Hindlimb muscle (tissue), 1 donor: ENCODE measurements around the gene PHC2. TPM values are rescaled to one million over a fixed set of nuclear protein-coding genes. Genes with fewer than 3 reads are reported as not detected.

Source experiments
- DNase-seq: peaks from one replicate; pipeline ENCODE4 v3.0.0-alpha.2; 2013
- polyA plus RNA-seq: library from polyadenylated mRNA; unstranded; fragments of 120-200 nt; gene quantifications from one replicate; pipeline ENCODE4 v1.2.1, GENCODE V29; 2013; ENCODE audit not compliant: insufficient read length

Gene PHC2, protein sequence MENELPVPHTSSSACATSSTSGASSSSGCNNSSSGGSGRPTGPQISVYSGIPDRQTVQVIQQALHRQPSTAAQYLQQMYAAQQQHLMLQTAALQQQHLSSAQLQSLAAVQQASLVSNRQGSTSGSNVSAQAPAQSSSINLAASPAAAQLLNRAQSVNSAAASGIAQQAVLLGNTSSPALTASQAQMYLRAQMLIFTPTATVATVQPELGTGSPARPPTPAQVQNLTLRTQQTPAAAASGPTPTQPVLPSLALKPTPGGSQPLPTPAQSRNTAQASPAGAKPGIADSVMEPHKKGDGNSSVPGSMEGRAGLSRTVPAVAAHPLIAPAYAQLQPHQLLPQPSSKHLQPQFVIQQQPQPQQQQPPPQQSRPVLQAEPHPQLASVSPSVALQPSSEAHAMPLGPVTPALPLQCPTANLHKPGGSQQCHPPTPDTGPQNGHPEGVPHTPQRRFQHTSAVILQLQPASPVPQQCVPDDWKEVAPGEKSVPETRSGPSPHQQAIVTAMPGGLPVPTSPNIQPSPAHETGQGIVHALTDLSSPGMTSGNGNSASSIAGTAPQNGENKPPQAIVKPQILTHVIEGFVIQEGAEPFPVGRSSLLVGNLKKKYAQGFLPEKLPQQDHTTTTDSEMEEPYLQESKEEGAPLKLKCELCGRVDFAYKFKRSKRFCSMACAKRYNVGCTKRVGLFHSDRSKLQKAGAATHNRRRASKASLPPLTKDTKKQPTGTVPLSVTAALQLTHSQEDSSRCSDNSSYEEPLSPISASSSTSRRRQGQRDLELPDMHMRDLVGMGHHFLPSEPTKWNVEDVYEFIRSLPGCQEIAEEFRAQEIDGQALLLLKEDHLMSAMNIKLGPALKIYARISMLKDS
- 77.9 TPM for polyA plus RNA-seq

DNA sequence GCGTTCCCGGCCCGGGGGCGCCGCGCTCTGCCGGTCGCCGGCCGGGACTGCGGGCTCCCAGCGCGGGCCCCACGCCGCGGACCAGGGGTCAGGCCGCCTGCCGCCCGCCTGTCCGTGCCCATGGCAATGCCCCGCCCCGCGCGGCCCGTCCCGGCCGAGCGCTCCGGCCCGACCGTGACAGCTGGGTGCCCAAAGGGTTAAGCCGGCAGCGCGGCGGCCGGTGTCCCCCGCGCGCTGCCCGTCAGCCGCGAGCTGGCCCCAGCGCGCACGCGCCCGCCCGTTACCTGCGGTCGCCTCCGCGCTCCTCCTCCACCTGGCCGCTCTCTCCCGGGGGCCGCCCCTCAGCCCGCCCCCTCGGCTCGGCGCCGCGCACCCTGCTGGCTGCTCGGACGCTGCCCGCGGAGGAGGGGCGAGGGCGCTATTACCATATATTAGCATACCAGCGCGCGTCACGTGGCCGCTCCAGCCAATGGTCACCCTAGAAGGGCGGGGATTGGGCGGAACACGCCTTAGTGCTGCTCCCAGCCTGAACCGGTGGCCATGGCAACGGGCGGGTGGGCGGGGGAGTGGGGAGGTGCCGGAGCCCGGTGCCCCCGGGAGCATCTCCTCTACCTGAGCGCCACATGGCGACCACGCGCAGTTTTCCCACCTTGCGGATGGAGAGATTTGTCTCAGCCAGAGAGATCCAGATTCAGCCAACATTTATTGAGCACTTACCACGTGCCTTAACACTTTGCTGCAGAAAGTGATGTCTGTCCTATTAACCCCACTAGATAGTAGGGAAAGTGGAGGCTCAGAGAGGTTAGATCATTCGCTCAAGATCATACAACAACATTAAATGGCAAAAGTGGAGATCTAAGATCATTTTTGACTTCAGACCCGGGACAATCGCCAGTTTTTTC, at the start of gene PHC2:
Gene PHC2 (minus strand): TSS at position 404 of the 902 bp plus-strand sequence. CDS start 55,556 bp downstream, outside the sequence.
- DNase-seq = peak; percentile 95

DNA sequence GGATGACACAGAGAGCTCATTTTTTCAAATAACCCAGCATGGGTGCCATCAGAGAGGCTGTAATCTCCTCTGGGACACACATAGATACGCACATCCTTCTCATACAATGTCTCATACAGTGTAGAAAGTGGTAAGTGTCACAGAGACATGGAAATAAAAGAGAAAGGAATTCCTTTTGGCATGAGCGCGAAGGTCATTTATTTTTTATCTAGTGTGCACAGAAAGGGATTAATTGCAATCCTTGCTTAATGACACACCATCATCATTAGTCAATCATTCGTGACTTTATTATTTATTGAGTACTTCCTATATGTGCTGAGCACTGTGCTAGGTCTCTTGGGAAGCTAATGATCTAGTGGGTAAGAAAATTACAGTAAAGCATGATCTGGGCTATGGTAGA, 46.6 kb upstream of the PHC2 start:
- no peak for DNase-seq

DNA sequence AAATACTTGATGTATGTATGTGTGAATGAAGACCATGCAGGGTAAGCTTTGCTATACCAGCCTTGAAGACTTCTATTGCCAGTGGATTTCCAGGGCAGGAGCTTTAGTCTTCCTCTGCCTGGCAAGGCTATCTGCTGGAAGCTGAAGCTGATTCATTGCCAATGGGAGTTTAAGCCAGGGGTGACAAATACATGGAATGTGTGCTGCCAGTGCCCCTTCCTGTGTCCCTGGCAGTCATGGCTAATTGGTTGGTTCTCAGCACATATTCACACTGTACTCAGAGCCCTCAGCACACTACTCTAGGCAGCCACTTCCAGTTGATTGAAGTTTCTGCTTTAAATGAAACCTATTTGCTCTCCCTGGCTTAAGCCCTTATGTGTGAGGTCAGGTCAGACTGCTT, 43.0 kb upstream of the PHC2 start:
- no peak for DNase-seq

DNA sequence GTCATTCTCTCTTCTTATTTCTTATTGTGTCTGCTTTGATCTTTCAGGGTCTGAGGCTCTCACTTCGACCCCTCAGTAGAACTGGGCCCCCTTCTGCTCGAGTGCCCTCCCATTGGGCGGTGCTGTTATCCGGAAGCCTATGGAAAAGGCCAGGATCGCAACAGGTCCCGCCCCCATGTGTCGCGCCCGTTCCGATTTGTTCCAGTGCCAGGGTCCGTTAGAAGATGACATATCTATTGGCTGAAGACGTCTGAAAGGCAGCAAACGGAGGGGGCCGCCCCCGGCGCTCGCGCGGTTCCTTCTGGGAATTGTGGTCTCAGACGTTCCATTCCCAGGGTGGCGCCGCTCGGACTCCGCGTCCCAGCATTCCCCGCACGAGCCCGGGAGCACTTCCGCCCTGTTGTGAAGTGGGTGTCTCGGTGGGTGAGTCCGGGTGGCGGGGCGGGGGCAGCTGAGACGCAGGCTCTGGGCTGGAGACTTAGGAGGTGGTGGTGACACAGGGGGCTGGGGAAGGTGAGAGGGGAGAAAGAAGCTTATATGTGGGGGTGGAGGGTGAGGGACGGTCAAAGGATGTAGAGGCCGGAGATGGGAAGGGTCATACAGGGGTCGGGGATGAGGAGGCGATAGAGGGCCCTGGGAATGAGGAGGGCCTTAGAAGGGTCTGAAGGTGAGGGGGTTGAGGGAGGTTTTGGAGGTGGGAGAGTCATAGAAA, 41.5 kb upstream of the PHC2 start, which contains the start of gene ZSCAN20:
Gene ZSCAN20 (plus strand): TSS at position 377 of the 712 bp plus-strand sequence. CDS start 6,644 bp downstream, outside the sequence.
- peak; percentile 98 for DNase-seq

DNA sequence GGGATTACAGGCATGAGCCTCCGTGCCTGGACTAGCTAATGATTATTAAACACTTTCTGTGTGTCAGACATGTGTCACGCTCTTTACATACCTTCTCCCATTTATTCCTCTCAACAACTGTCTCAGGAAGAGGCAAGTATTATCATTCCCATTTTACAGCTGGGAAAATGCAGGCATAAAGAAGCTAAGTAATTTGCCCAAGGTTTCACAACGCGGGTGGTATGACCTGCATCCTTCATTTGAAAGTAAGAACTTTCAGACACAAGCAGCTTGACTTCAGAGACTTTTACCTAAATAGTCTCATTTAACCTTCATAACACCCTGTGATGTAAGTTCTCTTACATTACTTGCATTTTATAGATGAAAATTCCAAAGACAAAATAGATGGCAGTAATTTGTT, 40.5 kb upstream of the PHC2 start:
- DNase-seq = no peak

DNA sequence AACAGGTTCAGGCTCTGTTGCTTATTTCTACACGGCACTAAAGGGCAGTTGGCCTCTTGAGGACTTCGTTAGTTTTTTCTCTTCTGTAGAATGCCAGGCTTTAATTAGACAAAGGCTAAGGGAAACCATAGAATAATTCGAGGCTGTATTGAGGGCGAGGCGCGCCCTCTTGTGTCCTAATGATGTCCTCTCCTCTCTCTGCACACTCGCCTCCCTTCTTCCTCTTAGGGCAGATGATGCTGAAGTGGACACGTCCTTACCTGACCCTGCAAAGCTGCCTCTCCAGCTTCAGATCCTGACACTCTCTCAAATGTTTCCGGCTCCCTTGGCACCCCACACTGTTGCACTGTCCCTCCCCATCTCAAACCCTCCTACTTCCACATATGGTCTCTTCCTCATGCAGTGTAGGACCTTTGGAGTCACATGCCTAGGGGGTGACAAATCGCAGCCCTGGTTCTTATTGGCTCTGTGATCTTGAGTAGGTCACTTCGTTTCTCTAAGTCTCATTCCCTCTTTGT, 39.7 kb upstream of the PHC2 start:
- DNase-seq = peak; percentile 84

DNA sequence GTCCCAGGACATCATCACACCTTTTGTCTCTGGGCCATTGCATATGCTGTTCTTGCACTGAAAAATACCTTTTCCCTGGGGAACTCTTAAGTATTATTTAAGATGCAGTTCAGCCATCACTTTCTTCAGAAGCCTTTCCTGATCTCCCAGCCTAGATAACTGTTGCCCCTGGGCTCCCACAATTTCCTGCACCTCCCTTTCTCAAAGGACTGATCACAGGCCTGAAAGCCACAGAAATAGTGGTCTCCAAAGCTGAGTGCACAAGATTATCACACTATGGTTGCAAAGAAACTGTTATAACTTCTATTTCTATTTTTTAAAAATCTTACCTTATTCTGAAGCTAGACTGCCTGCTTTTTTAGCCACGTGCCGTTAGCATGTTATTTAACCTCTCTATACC, 38.8 kb upstream of the PHC2 start:
- DNase-seq = no peak

DNA sequence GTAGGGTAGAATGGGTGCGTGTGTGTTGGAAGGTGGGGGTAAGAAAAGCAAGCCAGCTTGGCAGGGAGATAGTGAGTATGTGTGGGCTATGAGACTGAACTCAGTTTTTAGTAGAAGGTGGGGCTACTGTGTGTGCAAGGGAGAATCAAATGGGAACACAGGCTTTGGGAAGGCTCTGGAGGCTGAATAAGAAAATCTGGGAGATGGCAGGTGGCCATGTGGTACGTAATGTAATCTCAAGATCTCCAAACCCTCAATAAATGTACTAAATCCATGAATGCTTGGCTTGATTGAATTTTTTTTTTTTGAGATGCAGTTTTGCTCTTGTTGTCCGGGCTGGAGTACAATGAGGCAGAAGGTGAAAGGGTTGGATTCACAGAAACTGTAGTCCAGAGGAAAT, 38.1 kb upstream of the PHC2 start:
- peak; percentile 38 for DNase-seq

DNA sequence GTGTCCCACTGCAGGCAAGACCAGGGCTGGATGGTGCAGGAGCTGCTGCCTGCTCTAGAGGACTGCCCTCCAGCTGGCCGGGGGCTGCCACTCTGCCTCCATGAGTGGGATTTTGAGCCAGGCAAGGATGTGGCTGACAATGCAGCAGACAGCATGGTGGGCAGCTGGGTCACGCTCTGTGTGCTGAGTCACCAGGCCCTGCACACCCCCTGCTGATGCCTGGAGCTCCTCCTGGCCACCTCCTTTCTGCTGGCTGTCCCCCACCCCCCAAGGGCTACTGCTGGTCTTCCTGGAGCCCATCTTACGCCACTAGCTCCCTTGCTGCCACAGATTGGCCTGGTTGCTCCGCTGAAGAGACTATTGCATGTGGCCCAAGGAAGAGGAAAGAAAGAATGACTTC, 37.6 kb upstream of the PHC2 start:
- DNase-seq = no peak

DNA sequence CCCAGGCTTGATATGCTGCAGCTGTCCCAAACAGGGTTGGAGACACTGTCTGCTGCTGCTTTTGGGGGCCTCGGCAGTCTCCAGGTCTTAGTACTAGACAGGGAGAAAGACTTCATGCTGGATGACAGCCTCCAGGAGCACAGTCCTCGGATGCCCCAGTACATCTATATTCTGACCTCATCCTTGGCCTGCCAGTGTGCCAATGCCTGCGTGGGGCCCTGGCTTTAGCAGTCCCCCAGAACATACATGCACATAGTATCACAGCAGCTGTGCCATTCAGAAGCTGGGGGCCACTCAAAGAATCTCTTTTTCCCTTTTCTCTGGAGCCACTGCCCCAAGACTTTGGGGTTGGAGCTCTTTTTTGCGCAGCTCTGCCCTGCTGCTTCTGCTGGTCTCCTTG, 37.1 kb upstream of the PHC2 start:
- DNase-seq = no peak

DNA sequence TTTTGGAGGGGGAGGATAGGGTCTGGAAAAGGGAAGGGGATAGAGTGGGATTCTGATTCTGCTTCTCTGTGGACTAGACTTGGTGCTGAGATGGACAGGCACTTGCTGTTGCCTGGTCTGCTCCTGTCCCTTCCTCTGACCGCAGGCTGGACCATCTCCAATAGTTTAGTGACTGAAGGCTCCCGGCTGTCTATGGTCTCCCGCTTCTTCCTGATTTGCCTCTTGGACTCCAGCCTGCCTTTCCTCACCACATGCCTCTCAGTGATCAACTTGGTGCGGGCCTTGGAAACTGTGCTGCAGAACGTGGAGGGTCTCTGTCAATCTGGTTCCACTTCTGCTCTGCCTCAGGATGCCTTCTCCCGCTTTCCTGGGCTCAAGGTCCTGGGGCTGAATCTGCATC, 35.3 kb upstream of the PHC2 start:
- DNase-seq = no peak

DNA sequence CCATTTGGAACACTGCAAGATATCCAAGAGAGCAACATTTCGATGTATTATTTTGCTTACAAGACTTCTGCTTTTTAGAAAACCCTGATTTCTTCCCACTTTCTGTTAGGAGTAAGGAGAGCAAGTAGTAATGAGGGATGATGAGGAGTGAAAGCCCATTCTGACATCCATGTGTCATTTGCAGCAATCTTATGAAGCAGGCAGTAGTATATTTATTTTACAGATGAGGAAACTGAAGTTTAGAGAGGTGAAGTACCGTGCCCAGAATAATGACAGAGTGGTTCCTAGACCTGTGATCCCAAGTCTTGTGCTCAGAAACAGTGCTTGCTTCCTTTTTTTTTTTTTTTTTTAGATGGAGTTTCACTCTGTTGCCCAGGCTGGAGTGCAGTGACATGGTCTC, 34.4 kb upstream of the PHC2 start:
- DNase-seq = no peak

DNA sequence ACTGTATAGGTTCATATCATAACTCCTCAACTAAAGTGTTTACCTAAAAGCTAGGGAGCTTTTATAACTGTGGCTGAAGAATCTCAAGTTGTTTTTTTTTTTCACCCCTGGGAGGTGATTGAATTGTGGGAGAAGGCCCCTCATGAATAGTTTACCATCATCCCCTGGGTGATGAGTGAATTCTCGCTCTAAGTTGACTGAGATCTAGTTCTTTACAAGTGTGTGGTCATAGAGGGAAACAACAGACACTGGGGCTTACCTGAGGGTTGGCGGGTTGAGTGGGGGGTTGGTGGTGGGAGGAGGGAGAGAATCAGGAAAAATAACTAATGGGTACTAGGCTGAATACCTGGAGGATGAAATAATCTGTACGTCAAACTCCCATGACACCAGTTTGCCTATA, 33.7 kb upstream of the PHC2 start:
- no peak for DNase-seq

DNA sequence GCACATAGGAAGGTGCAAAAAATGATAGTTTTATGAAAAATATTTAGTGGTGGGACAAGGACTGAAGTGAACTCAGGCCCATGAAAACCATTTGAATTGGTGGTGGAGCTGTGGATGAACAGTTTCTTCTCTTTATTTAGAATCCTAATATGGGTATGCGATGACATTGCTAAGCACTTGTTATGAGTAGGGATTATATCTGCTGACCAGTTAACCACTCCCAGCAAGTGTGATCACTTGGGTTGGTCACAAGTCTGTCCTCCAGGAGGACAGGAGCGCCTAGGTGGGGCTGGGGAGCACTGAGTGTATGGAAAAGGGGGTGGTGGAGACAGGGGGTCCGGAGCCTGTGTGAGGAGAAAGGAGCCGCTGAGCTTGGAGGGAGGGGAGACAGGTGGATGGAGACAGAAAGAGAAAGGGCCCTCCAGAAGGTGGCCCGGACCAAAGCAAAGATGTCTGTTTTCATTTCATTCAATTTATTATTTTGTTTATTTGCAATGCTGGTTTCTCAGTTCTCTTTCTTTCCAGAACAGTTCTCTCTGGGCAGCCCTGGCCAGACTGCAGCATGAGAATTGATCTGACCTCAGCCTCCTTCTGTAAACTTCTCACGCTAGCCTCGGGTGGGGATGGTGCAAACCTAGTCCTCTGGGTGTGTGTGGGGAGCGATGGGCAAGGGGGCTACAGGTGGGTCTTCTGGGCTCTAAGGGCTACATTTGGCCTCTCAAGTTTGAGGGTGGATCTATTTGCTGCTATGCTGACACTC, 31.7 kb upstream of the PHC2 start:
- no peak for DNase-seq

DNA sequence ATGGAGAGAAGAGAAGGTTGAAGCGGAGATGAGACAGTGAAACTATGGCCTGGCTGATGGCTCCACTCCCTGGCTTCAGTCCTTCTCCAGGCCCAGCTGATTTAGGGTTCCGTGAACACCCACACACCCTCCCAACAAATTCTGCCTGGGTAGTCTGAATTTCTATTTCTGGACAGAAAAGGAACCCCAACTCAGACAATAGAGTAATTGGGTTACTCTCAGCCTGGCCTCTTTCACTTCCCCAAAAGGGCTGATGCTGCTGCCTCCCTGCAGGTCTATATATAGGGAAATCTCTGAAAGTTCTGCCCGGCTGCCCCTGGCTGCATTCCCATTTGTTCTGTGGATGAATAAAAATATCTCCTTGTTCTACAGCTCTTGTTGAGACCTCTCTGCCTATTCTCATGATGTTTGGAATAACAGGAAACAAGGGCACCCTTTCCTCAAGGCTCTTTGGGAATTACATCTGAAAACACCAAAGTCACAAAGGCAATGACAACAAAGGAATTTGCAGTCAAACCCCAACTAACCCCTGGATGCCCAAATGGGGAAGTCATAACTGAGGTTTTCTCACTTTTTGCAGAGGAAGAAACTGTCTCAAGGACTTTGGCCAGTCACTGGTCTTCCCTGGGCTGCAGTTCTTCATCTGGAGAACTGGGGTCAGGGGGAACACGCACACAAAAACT, 30.2 kb upstream of the PHC2 start:
- no peak for DNase-seq

DNA sequence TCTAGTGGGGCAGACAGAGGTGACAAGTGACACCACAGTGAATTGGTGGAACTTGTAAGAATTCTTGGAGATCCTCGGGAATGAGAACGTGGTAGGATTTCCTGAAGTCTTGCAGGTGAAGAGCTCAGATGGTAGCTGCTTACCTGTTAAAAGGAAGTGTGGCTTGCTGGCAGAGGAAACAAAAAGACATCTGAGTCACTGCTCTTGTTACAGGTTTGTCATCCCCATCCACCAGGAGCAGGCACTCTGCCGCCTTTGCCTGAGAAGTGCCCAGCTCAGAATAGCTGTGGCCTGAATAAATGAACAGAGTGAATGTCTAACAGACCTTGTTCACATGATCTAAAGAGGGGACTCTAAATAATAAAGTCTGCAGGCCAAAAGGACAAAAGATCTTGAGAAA, 29.2 kb upstream of the PHC2 start:
- DNase-seq = no peak

DNA sequence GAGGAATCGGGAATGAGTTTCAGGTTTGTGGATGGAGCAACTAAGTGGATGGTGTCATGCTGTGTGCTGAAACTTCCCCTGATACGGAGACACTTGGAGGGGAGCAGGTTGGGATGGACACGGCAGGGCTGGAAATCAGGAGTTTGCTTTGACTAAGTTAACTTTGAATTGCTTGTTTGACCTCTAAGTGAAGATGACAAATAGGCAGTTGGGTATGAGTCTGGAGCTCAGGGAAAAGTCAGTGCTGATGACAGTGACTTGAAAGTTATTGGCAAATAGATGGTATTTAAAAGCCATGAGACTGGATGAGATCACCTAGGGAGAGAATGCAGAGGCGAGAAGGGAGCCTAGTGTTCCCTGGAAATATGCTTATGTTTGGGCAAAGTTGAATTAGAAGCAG, 28.8 kb upstream of the PHC2 start:
- DNase-seq = no peak

DNA sequence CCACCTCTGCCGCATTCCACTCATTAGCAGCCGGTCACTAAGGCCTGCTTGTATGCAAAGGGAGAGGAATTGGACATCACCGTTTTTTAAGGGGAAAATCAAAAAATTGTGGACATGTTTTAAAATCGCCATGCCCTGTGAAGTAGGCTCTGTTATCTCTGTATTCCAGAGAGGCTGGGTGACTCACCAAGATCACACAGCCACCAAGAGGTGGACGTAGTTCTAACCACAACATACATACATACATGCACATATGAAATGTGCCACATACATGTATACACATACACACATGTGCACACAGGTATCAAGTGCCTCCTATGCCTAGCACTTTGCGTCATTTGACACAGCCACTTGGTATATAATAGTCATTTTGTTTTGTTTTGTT, 25.6 kb upstream of the PHC2 start:
- no peak for DNase-seq

DNA sequence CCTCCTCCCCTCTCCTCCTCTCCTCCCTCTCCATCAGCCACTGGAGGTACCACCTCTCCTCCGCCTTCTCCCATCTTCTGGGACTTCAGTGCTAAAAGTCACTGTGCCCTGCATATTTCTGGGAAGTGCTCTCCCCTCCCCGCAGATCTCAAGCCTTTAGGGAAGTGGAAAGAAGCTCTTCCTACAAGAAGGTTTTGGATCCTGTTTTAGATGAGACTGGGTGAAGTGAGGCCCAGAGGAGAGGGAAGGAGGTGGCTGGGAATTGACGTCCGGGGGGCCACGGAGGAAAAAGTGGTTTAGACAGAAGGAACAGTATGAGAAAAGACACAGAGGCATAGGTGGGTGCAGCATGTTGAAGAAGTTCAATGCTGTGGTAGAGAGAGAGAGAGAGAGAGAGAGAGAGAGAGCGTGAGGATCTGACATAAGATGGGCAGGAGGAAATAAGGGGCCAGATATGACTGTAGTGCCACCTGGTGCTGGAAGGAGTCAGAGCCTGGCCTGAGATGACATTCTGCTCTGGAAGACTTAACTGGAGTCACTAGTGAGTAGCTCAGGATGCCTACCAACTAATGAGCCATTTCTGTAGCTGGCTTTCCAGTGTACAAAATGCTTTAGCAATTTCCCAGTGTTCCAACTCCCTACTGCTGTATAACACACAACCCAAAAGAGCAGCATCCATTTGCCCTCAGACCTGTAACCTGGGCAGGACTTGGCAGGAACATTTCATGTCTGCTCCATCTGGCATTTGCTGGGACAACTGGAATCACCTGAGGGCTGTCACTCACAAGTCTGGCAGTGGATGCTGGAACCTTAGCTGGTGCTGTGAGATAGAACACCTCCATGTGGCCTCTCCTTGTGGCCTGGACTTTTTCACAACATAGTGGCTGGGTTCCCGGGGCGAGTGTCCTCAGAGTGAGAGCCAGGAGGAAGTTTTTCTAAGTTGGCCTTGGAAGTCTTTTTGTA, 24.9 kb upstream of the PHC2 start:
- peak; percentile 36 for DNase-seq
